Skeletal muscle cell (primary cell): Measurements from ENCODE around the gene ZNF689.

ENCODE experiments used
- DNase-seq: peaks from one replicate; pipeline ENCODE4 v3.0.0-alpha.2; 2010; ENCODE audit warnings: low read depth
- H3K4me3 ChIP-seq: 2 replicates; pipeline ENCODE4 v1.5.1; 2011; ENCODE audit warnings: low read depth, mild to moderate bottlenecking, control low read depth, low read length, moderate library complexity

The ZNF689 gene

GRCh38 chr16:30569281-30569680 lies 40.9 kb downstream of the ZNF689 start:
- no peak overlapping the region for H3K4me3 ChIP-seq
- DNase-seq, result no peak

DNA sequence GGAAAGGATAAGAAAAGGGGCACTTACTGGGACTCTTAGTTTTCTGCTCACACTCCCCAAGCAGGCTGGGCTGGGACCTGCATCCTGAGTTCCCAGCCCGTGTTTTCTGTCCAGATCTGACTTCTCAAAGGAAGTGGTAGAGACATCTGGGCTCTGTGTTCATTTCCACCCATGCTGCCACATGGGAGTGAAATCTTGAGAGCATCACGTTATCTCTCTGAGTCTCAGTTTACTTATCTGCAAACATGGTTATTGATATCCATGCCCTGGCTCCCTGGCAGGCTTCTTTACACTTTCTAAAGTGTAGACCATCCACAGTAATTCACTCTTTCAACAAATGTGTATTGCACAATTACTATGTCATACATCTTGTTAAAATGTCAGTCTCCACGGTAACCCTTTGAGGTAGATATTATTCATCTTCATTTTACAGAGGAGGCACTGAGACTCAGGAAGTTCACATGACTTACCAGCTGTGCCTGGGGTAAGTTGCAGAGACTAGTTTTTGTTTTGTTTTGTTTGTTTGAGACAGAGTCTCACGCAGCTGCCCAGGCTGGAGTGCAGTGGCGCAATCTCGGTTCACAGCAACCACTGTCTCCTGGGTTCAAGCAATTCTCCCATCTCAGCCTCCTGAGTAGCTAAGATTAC lies 42.1 kb downstream of the ZNF689 start:
- peak; percentile 73 for DNase-seq
- no peak overlapping the region for H3K4me3 ChIP-seq

- no peak for DNase-seq
These were observed 42.8 kb downstream of the ZNF689 start for GRCh38 chr16:30567160-30567990.

DNA sequence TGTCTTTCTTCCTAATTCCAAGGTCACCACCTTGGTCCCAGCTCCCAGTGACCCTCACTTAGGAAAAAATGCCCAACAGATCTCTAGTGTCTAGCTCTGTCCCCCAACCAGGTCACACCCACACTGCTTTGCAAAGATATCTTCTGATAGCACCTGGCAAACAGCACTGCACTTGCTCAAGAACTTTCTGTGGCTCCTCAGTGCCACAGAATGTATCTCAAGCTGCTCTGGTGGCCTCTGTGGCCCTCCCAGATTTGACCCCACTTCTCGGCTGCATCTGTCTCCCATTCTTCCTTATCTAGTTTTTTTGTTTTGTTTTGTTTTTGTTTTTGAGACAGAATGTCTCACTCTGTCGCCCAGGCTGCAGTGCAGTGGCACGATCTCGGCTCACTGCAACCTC lies 43.7 kb downstream of the ZNF689 start:
- no peak for DNase-seq
- no peak overlapping the region for H3K4me3 ChIP-seq

More at GRCh38 chr16:30567160-30567990, 42.8 kb downstream of the ZNF689 start:
- H3K4me3 ChIP-seq, result no peak overlapping the region

DNA sequence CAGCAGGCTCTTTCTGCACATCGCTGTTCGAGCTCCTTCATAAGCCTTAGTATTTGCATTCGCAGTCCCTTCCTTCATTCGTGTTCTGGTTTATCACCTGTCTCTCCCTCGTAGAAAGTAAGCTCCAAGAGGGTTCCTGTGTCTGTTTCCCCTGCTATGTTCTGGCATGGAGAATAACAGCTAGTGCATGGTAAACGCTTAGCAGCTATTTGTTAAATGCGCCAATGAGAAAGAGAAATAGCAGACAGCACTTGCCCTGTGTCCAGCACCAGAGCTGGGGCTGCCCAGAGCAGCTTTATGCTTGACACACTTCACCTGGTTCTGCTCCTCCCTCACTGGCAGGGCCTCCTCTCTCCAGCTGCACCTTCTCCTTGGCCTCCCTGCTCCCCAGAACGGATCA lies 44.2 kb downstream of the ZNF689 start:
- no peak overlapping the region for H3K4me3 ChIP-seq
- DNase-seq, result no peak

DNA sequence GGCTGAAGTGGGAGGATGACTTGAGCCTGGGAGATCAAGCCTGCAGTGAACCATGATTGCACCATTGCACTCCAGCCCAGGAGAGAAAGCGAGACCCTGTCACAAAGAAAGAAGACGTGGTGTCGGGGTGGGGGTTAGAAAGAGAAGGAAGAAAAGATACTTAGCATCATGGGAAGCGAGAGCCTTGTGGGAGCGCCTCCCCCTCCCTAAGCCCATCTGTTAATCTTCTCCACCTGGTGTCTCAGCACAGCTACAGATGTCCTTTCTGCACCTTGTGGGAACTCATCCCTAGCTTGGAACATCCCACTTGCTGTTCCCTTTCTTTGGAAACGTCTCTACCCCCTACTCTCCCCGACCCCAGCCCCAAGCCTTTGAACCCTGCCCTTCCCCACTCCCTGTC lies 44.7 kb downstream of the ZNF689 start:
- no peak for DNase-seq
- H3K4me3 ChIP-seq, result no peak overlapping the region

DNA sequence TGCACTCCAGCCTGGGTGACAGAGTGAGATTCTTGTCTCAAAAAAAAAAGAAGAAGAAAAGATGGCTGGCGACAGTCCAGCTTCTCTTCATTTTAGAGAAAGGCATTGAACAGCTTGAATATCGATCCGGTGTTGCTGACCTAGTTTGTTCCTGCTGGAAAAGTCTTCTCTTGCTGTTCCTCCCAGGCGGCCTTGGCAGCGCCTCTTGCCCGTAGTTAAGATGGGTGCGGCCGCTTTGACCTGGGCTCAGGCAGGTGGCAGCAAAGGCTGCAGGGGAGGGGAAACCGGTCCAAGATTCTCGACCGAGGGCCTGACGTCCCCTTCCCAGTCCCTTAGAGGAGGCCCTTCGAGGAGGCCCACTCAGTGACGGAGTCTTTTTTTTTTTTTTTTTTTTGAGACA lies 48.2 kb downstream of the ZNF689 start:
- no peak overlapping the region for H3K4me3 ChIP-seq

GRCh38 chr16:30561089-30561816 lies 48.9 kb downstream of the ZNF689 start:
- peak overlapping the region; percentile 18 for H3K4me3 ChIP-seq
- DNase-seq, result no peak

More for the DNA sequence above, 48.2 kb downstream of the ZNF689 start:
- DNase-seq, result no peak

DNA sequence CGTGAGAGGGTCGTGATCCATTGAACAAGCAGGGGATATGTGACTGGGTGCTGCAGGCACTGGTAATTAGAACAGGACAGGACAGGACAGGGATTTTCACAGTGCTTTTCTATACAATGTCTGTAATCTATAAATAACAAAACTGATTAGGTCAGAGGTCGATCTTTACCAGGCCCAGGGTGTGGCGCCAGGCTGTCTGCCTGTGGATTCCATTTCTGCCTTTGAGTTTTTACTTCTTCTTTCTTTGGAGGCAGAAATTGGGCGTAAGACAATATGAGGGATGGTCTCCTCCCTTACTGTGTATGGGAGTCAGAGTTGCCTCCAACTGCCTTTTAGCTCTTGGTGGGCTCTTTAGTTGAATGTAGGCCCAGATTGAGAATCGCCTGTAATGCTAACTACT lies 50.5 kb downstream of the ZNF689 start:
- no peak for DNase-seq
- no peak overlapping the region for H3K4me3 ChIP-seq

DNA sequence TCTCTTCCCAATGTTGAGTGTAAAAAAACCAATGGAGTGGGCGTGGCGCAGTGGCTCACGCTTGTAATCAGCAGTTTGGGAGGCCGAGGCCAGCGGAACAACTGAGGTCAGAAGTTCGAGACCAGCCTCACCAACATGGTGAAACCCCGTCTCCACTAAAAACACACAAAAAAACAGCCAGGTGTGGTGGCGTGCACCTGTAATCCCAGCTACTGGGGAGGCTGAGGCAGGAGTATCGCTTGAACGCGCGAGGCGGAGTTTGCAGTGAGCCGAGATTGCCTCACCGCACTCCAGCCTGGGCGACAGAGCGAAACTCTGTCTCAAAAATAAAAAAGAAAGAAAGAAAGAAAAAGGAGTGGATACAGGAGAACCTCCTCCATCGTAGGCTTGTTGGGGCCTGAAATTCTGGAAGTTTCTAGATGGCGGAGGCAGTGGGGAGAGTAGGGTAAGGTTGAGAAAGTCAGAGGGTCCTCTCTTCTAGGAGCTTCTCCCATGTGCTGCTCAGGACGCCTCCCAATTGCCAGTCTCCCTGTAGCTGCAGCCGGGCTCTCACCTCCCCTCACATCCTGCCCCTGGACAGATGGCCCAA lies 51.3 kb downstream of the ZNF689 start:
- no peak for DNase-seq
- H3K4me3 ChIP-seq, result peak overlapping the region; percentile 84

- peak; percentile 83 for DNase-seq
- peak within 1 kb of the TSS; percentile 84 for H3K4me3 ChIP-seq
These were observed 52.0 kb downstream of the ZNF689 start, which contains the start of gene ZNF764 for GRCh38 chr16:30557957-30558788. Gene ZNF764 (minus strand): TSS chr16:30558374. CDS start chr16:30558182, 192 bp downstream.

- no peak for DNase-seq
- peak overlapping the region; percentile 84 for H3K4me3 ChIP-seq
These were observed 52.6 kb downstream of the ZNF689 start for GRCh38 chr16:30557707-30557956.

- no peak overlapping the region for H3K4me3 ChIP-seq
- DNase-seq, result no peak
These were observed 54.1 kb downstream of the ZNF689 start for GRCh38 chr16:30556125-30556473.

GRCh38 chr16:30555315-30556124 lies 54.7 kb downstream of the ZNF689 start:
- DNase-seq, result no peak
- H3K4me3 ChIP-seq, result no peak overlapping the region

- DNase-seq, result no peak
- no peak overlapping the region for H3K4me3 ChIP-seq
These were observed 55.5 kb downstream of the ZNF689 start for GRCh38 chr16:30554557-30555314.

GRCh38 chr16:30553393-30553899 lies 56.7 kb downstream of the ZNF689 start:
- no peak for DNase-seq
- no peak overlapping the region for H3K4me3 ChIP-seq

DNA sequence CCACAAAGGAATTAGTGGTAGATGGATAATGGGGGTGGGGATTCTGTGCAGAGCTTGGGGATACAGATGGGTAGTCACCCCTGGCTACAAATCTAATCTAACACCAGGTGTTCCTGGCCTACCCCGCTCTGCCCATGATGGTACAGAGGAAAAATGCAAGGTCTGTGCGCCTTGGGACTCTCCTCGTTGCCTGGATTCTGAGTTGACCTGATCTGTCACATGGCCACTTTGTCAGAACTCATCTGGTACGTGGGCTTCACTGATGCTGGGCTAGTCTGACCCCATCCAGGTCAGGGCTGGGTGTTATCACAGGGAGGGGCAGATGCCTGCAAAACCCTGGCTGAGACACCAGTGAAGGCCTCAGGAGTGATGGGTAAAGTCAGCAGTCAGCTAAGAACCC lies 57.2 kb downstream of the ZNF689 start:
- DNase-seq, result no peak
- no peak overlapping the region for H3K4me3 ChIP-seq
